CD4-positive, CD25-positive, alpha-beta regulatory T cell (primary cell): Measurements from ENCODE around the gene ZNF670. TPM values are rescaled to one million over a fixed set of nuclear protein-coding genes. Genes with fewer than 3 reads are reported as not detected.

ENCODE experiments used
- ATAC-seq, 2 donors: fragments of 150-1000 bp; cut with Tn5 transposase; one replicate each; pipeline ENCODE4 v1.10.0; 2021; ENCODE audit warnings: low read depth in 2 of 2, moderate number of reproducible peaks in 2 of 2, moderate library complexity in 1 of 2
- DNase-seq, 3 donors: peaks; one replicate each; pipeline versions ENCODE4 v3.0.0 to v3.0.0-alpha.2; 2012 to 2022; ENCODE audit warnings: mixed read lengths in 1 of 3
- H3K27ac ChIP-seq: one replicate; pipeline ENCODE4 v1.7.0; 2013; ENCODE audit warnings: mild to moderate bottlenecking, low read length; ENCODE audit not compliant: insufficient read depth, poor library complexity, severe bottlenecking
- H3K27me3 ChIP-seq: one replicate; pipeline ENCODE4 v1.7.0; 2013; ENCODE audit warnings: low read length; ENCODE audit not compliant: control insufficient read depth, insufficient read depth
- H3K36me3 ChIP-seq: one replicate; pipeline ENCODE4 v1.7.0; 2013; ENCODE audit warnings: mild to moderate bottlenecking, low read length, moderate library complexity; ENCODE audit not compliant: control insufficient read depth, insufficient read depth
- H3K4me1 ChIP-seq: 2 replicates; pipeline ENCODE4 v1.7.0; 2013; ENCODE audit warnings: mild to moderate bottlenecking, low read length; ENCODE audit not compliant: insufficient read depth, control insufficient read depth, poor library complexity, severe bottlenecking
- H3K4me3 ChIP-seq: one replicate; pipeline ENCODE4 v1.7.0; 2013; ENCODE audit warnings: low read depth, mild to moderate bottlenecking, low read length, moderate library complexity
- H3K9me3 ChIP-seq, 2 experiments: 1 replicate in 1 of 2; 2 replicates in 1 of 2; pipeline ENCODE4 v1.7.0; 2013; ENCODE audit warnings: low read length in 2 of 2, mild to moderate bottlenecking in 1 of 2, moderate library complexity in 1 of 2; ENCODE audit not compliant: control insufficient read depth in 2 of 2
- H3K27ac Mint-ChIP-seq, 3 donors: one replicate each; pipeline ENCODE4 v1.8.0; 2020 to 2022; ENCODE audit warnings: mild to moderate bottlenecking in 3 of 3, mixed read lengths in 3 of 3, moderate library complexity in 2 of 3
- H3K27me3 Mint-ChIP-seq: one replicate; pipeline ENCODE4 v1.8.0; 2022; ENCODE audit warnings: mild to moderate bottlenecking, mixed read lengths
- H3K36me3 Mint-ChIP-seq: one replicate; pipeline ENCODE4 v1.8.0; 2020; ENCODE audit warnings: mixed read lengths
- H3K4me1 Mint-ChIP-seq, 4 donors: one replicate each; pipeline ENCODE4 v1.8.0; 2020 to 2022; ENCODE audit warnings: mixed read lengths in 4 of 4, mild to moderate bottlenecking in 1 of 4
- H3K4me3 Mint-ChIP-seq, 4 donors: one replicate each; pipeline ENCODE4 v1.8.0; 2020 to 2022; ENCODE audit warnings: mild to moderate bottlenecking in 4 of 4, mixed read lengths in 4 of 4, moderate library complexity in 3 of 4
- H3K9me3 Mint-ChIP-seq, 7 donors: one replicate each; pipeline ENCODE4 v1.8.0; 2020 to 2022; ENCODE audit warnings: mixed read lengths in 7 of 7, mild to moderate bottlenecking in 3 of 7, moderate library complexity in 2 of 7
- polyA plus RNA-seq, 4 donors: library from polyadenylated mRNA; unstranded; fragments of 300-500 nt; fragmentation: Illumina TruSeq; gene quantifications; one replicate each; pipeline ENCODE4 v1.2.3, GENCODE V29; 2021
- total RNA-seq: library from RNA; stranded (reverse); gene quantifications from one replicate; pipeline ENCODE4 v1.2.3, GENCODE V29; 2022

ZNF670 gene
- total and polyA plus RNA-seq, 5 donors from 2014 or later = 0.37 to 1.4 (median 0.74) TPM

DNA sequence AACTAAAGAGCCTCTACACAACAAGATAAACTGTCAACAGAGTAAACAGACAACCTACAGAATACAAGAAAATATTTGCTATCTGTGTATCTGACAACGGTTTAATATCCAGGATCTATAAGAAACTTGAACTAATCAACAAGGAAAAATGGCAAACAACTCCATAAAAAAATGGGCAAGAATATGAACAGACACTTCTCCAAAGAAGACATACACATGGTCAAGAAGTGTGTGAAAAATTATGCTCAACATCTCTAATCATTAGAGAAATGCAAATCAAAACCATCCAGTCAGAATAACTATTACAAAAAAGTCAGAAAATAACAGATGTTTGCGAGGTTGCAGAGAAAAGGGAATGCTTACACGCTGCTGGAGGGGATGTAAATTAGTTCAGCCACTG is 8.0 kb downstream of the ZNF670 start:
- Mint-ChIP-seq H3K36me3 (peaks cover 34% of the 10 kb centered on the region), H3K27me3 (no peaks in the 10 kb centered on the region), H3K9me3 (peaks cover 1 to 52% (median 16%) of the 10 kb centered on the region in 7 donors), H3K27ac (no peak overlapping the region), H3K4me3 (no peak overlapping the region), H3K4me1 (peaks cover 0 to 17% (median 10%) of the 10 kb centered on the region in 4 donors)
- Histone ChIP-seq H3K4me1 (no peaks in the 10 kb centered on the region), H3K36me3 (no peaks in the 10 kb centered on the region), H3K4me3 (no peak overlapping the region), H3K9me3 (peaks cover 26 to 41% of the 10 kb centered on the region in 2 experiments), H3K27ac (no peak overlapping the region), H3K27me3 (no peaks in the 10 kb centered on the region)
- DNase-seq = no peak
- ATAC-seq = no peak

DNA sequence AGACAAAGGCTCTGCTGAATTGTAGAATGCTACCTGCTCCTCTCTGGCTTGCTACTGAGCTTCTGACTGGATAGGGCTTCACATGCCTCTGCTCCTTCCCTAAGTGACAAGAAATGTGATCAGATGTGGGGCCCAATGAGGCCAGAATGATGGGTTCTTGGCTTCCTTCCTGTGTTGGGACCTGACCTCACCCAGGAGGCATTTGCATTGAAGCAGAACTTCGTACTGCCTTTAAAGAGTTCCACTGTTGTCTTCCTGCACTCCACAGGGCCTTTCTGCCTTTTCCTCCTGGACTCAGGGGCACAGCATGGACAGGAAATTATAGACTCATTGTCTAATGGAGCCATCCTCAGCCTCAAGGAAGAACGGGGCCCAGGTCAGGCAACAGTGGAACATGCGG is 14.3 kb downstream of the ZNF670 start:
- H3K36me3 ChIP-seq = no peaks in the 10 kb centered on the region
- H3K27ac ChIP-seq = no peak overlapping the region
- Mint-ChIP-seq H3K27ac (no peak overlapping the region), H3K4me1 (peaks cover 0 to 6% (median 1%) of the 10 kb centered on the region in 4 donors), H3K4me3 (no peak overlapping the region), H3K9me3 (peaks cover 0 to 65% (median 27%) of the 10 kb centered on the region in 7 donors), H3K36me3 (peaks cover 44% of the 10 kb centered on the region), H3K27me3 (no peaks in the 10 kb centered on the region)
- H3K9me3 ChIP-seq = peaks cover 47 to 62% of the 10 kb centered on the region in 2 experiments
- ATAC-seq (no peak), DNase-seq (no peak)
- no peak overlapping the region for H3K4me3 ChIP-seq
- H3K27me3 ChIP-seq = no peaks in the 10 kb centered on the region
- H3K4me1 ChIP-seq = no peaks in the 10 kb centered on the region

GRCh38 chr1:247060771-247061170 is 17.8 kb downstream of the ZNF670 start:
- H3K4me1 Mint-ChIP-seq = peaks cover 0 to 2% (median 1%) of the 10 kb centered on the region in 4 donors
- ATAC-seq (no peak), DNase-seq (no peak)
- H3K27ac Mint-ChIP-seq = no peak overlapping the region
- Histone ChIP-seq H3K27me3 (no peaks in the 10 kb centered on the region), H3K4me1 (no peaks in the 10 kb centered on the region), H3K27ac (no peak overlapping the region), H3K4me3 (no peak overlapping the region), H3K36me3 (no peaks in the 10 kb centered on the region), H3K9me3 (peaks cover 61 to 64% of the 10 kb centered on the region in 2 experiments)
- H3K27me3 Mint-ChIP-seq = no peaks in the 10 kb centered on the region
- peaks cover 41% of the 10 kb centered on the region for H3K36me3 Mint-ChIP-seq
- H3K4me3 Mint-ChIP-seq = no peak overlapping the region
- H3K9me3 Mint-ChIP-seq = peaks cover 0 to 71% (median 37%) of the 10 kb centered on the region in 7 donors

DNA sequence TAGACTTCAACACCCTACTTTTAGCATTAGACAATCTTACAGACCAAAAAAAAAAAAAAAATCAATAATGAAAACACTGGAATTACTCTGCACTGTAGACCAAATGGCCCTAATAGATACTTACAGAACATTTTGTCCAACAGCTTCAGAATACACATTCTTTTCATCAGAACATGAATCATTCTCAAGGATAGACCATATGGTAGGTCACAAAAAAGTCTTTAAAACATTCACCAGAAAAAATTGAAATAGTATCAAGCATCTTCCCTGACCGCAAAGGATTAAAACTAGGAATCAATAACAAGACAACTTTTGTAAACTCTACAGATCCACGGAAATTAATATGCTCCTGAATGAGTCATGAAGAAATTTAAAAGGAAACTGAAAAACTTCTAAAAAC is 22.5 kb downstream of the ZNF670 start:
- Mint-ChIP-seq H3K9me3 (peaks cover 0 to 73% (median 37%) of the 10 kb centered on the region in 7 donors), H3K4me1 (peaks cover 0 to 6% (median 3%) of the 10 kb centered on the region in 4 donors), H3K27ac (no peak overlapping the region), H3K4me3 (no peak overlapping the region), H3K36me3 (peaks cover 30% of the 10 kb centered on the region), H3K27me3 (no peaks in the 10 kb centered on the region)
- Histone ChIP-seq H3K36me3 (no peaks in the 10 kb centered on the region), H3K27ac (no peak overlapping the region), H3K27me3 (no peaks in the 10 kb centered on the region), H3K9me3 (peaks cover 71 to 77% of the 10 kb centered on the region in 2 experiments), H3K4me1 (no peaks in the 10 kb centered on the region), H3K4me3 (no peak overlapping the region)
- ATAC-seq = no peak
- no peak for DNase-seq

- peaks cover 0 to 6% (median 3%) of the 10 kb centered on the region in 4 donors for H3K4me1 Mint-ChIP-seq
- H3K4me3 Mint-ChIP-seq = no peak overlapping the region
- H3K36me3 Mint-ChIP-seq = peaks cover 29% of the 10 kb centered on the region
- peaks cover 73 to 75% of the 10 kb centered on the region in 2 experiments for H3K9me3 ChIP-seq
- H3K36me3 ChIP-seq = no peaks in the 10 kb centered on the region
- no peak overlapping the region for H3K4me3 ChIP-seq
- no peak overlapping the region for H3K27ac Mint-ChIP-seq
- no peak for DNase-seq
- peaks cover 0 to 77% (median 37%) of the 10 kb centered on the region in 7 donors for H3K9me3 Mint-ChIP-seq
- no peak overlapping the region for H3K27ac ChIP-seq
- no peaks in the 10 kb centered on the region for H3K4me1 ChIP-seq
- H3K27me3 Mint-ChIP-seq = no peaks in the 10 kb centered on the region
- ATAC-seq = no peak
- no peaks in the 10 kb centered on the region for H3K27me3 ChIP-seq
These were observed 23.6 kb downstream of the ZNF670 start for GRCh38 chr1:247054992-247055415.

DNA sequence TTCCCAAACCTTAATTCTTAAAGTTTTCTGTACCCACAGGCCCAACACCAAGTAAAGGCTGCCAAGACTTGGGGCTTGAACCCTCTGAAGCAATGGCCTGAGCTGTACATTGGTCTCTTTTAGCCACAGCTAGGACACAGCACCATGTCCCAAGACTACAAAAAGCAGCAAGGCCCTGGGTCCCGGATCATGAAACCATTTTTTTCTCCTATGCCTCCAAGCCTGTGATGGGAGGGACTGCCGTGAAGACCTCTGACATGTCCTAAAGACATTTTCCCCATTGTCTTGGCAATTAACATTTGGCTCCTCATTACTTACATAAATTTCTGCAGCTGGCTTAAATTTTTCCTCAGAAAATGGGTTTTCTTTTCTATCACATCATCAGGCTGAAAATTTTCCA is 30.9 kb downstream of the ZNF670 start:
- no peaks in the 10 kb centered on the region for H3K4me1 ChIP-seq
- no peaks in the 10 kb centered on the region for H3K27me3 ChIP-seq
- H3K27ac ChIP-seq = no peak overlapping the region
- Mint-ChIP-seq H3K27ac (no peak overlapping the region), H3K36me3 (peaks cover 32% of the 10 kb centered on the region), H3K4me3 (no peak overlapping the region), H3K27me3 (no peaks in the 10 kb centered on the region), H3K9me3 (peaks cover 9 to 82% (median 37%) of the 10 kb centered on the region in 7 donors), H3K4me1 (peaks cover 0 to 2% (median 0%) of the 10 kb centered on the region in 4 donors)
- no peaks in the 10 kb centered on the region for H3K36me3 ChIP-seq
- peaks cover 65 to 92% of the 10 kb centered on the region in 2 experiments for H3K9me3 ChIP-seq
- no peak overlapping the region for H3K4me3 ChIP-seq
- ATAC-seq = no peak
- no peak for DNase-seq

DNA sequence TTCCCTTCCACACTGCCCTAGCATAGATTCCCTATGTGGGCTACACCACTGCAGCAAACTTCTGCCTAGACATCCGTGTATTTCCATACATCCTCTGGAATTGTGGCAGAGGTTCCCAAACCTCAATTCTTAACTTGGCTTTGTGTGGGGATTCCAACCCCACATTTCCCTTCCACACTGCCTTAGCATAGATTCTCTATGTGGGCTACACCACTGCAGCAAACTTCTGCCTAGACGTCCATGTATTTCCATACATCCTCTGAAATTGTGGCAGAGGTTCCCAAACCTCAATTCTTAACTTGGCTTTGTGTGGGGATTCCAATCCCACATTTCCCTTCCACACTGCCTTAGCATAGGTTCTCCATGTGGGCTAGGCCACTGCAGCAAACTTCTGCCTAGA is 31.4 kb downstream of the ZNF670 start:
- peaks cover 31% of the 10 kb centered on the region for H3K36me3 Mint-ChIP-seq
- no peaks in the 10 kb centered on the region for H3K4me1 ChIP-seq
- H3K9me3 ChIP-seq = peaks cover 66 to 92% of the 10 kb centered on the region in 2 experiments
- H3K27ac Mint-ChIP-seq = no peak overlapping the region
- H3K9me3 Mint-ChIP-seq = peaks cover 9 to 82% (median 40%) of the 10 kb centered on the region in 7 donors
- H3K4me3 ChIP-seq = no peak overlapping the region
- H3K36me3 ChIP-seq = no peaks in the 10 kb centered on the region
- H3K4me1 Mint-ChIP-seq = peaks cover 0 to 2% (median 0%) of the 10 kb centered on the region in 4 donors
- H3K4me3 Mint-ChIP-seq = no peak overlapping the region
- no peaks in the 10 kb centered on the region for H3K27me3 ChIP-seq
- ATAC-seq (no peak), DNase-seq (no peak)
- no peak overlapping the region for H3K27ac ChIP-seq
- no peaks in the 10 kb centered on the region for H3K27me3 Mint-ChIP-seq

DNA sequence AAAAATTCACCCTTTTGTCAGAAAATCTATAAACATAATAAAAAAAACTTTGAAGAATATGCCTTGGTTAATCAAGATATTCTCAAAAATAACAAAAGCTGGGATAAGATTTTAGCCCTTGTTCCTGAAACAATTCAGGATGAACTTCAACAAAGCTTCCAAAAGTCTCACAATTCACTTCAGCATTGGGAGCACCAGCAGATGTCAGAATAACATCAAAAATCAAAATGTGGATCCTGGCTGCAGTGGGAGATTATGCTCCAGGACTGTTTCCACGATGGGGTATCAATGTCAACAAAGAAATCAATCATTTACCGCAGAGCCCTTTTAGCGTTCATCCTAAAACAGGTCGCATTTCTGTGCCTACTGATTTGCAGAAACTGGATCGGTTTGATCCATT is 35.2 kb downstream of the ZNF670 start:
- DNase-seq = no peak
- Mint-ChIP-seq H3K27me3 (no peaks in the 10 kb centered on the region), H3K27ac (no peak overlapping the region), H3K36me3 (peaks cover 43% of the 10 kb centered on the region), H3K4me3 (no peak overlapping the region), H3K9me3 (peaks cover 8 to 87% (median 36%) of the 10 kb centered on the region in 7 donors), H3K4me1 (no peaks in the 10 kb centered on the region)
- Histone ChIP-seq H3K27ac (no peak overlapping the region), H3K27me3 (no peaks in the 10 kb centered on the region), H3K4me1 (no peaks in the 10 kb centered on the region), H3K36me3 (peaks cover 6% of the 10 kb centered on the region), H3K9me3 (peaks cover 70 to 97% of the 10 kb centered on the region in 2 experiments), H3K4me3 (no peak overlapping the region)
- no peak for ATAC-seq
